H1 (cell line): ENCODE data around the gene CTIF.

Experiments
- CHD2 ChIP-seq: IDR thresholded peaks from 2 replicates; pipeline ENCODE4 v1.6.1; 2012; ENCODE audit warnings: low read length, improper control_type of control experiment
- CTCF ChIP-seq, 3 experiments: IDR thresholded peaks; 1 replicate in 2 of 3; 2 replicates in 1 of 3; pipeline versions ENCODE4 v1.5.1 to v1.6.1; 2011; ENCODE audit warnings: low read length in 3 of 3, mild to moderate bottlenecking in 3 of 3, inconsistent platforms in 2 of 3, low read depth in 1 of 3, moderate library complexity in 1 of 3; ENCODE audit not compliant: insufficient read depth in 1 of 3; ENCODE audit errors: control extremely low read depth in 1 of 3

GRCh38 chr18:48866028-48866733 lies 327.4 kb downstream of the CTIF start:
- TF ChIP-seq CTCF (IDR thresholded peaks at IDR 0.05; ENCODE audit: control extremely low read depth in 1 of 3, insufficient read depth in 1 of 3, low read depth in 1 of 3, low read length in 3 of 3) (no peak), CHD2 (no peak)
